ENCODE measurements around the gene WDR47.
A peak's percentile ranks its signal among the peaks of the same experiment; 100 is the strongest.
"Not testable (repeated sequence)": the region's sequence is repeated elsewhere in the genome, so short reads cannot be mapped to it uniquely, and the experiment has no call there.

WDR47 gene

GRCh38 chr1:109052145-109052544 lies 10.2 kb upstream of the WDR47 start:
- DNase-seq (ENCODE audit: low read depth) = not testable (repeated sequence)

- no peak for DNase-seq (ENCODE audit: low read depth)
Measured at GRCh38 chr1:109050228-109050995, 8.5 kb upstream of the WDR47 start.

GRCh38 chr1:109048335-109048734 lies 6.4 kb upstream of the WDR47 start:
- DNase-seq (ENCODE audit: low read depth) = no peak

- DNase-seq (ENCODE audit: low read depth) = no peak
Measured at GRCh38 chr1:109047339-109047738, 5.4 kb upstream of the WDR47 start.

GRCh38 chr1:109046671-109047070 lies 4.8 kb upstream of the WDR47 start:
- DNase-seq (ENCODE audit: low read depth) = no peak

GRCh38 chr1:109045595-109045994 lies 3.7 kb upstream of the WDR47 start:
- no peak for DNase-seq (ENCODE audit: low read depth)

- no peak for DNase-seq (ENCODE audit: low read depth)
Measured at GRCh38 chr1:109040989-109041620, 797 bp downstream of the WDR47 start.

- DNase-seq (ENCODE audit: low read depth) = no peak
Measured at GRCh38 chr1:109040627-109040988, 1.3 kb downstream of the WDR47 start.

- DNase-seq (ENCODE audit: low read depth) = no peak
Measured at GRCh38 chr1:109034382-109034781, 7.5 kb downstream of the WDR47 start.

GRCh38 chr1:109029493-109029892 lies 12.4 kb downstream of the WDR47 start:
- not testable (repeated sequence) for DNase-seq (ENCODE audit: low read depth)

GRCh38 chr1:109027841-109028240 lies 14.1 kb downstream of the WDR47 start:
- no peak for DNase-seq (ENCODE audit: low read depth)

GRCh38 chr1:109025694-109026093 lies 16.2 kb downstream of the WDR47 start:
- no peak for DNase-seq (ENCODE audit: low read depth)

- DNase-seq (ENCODE audit: low read depth) = no peak
Measured at GRCh38 chr1:109024646-109025045, 17.3 kb downstream of the WDR47 start.

- DNase-seq (ENCODE audit: low read depth) = no peak
Measured at GRCh38 chr1:109020693-109021257, 21.1 kb downstream of the WDR47 start.

GRCh38 chr1:109017719-109018118 lies 24.2 kb downstream of the WDR47 start:
- DNase-seq (ENCODE audit: low read depth) = not testable (repeated sequence)

GRCh38 chr1:109017134-109017533 lies 24.8 kb downstream of the WDR47 start:
- no peak for DNase-seq (ENCODE audit: low read depth)

GRCh38 chr1:109011335-109011734 lies 30.6 kb downstream of the WDR47 start:
- no peak for DNase-seq (ENCODE audit: low read depth)

- peak; percentile 12 for DNase-seq (ENCODE audit: low read depth)
Measured at GRCh38 chr1:108996622-108997021, 45.3 kb downstream of the WDR47 start.

- DNase-seq (ENCODE audit: low read depth) = no peak
Measured at GRCh38 chr1:108983114-108983513, 58.8 kb downstream of the WDR47 start.

GRCh38 chr1:108976658-108977057 lies 65.2 kb downstream of the WDR47 start:
- no peak for DNase-seq (ENCODE audit: low read depth)

- DNase-seq (ENCODE audit: low read depth) = no peak
Measured at GRCh38 chr1:108972951-108973350, 69.0 kb downstream of the WDR47 start.

GRCh38 chr1:108969346-108969745 lies 72.6 kb downstream of the WDR47 start:
- DNase-seq (ENCODE audit: low read depth) = no peak

- peak; percentile 89 for DNase-seq (ENCODE audit: low read depth)
Measured at GRCh38 chr1:108963052-108963686, 78.7 kb downstream of the WDR47 start, which contains the start of gene CLCC1. TSS of gene CLCC1 (minus strand) at chr1:108963484. CDS start at chr1:108950437, 13,047 bp downstream.
